ENCODE data around the gene TWIST1.

DNA sequence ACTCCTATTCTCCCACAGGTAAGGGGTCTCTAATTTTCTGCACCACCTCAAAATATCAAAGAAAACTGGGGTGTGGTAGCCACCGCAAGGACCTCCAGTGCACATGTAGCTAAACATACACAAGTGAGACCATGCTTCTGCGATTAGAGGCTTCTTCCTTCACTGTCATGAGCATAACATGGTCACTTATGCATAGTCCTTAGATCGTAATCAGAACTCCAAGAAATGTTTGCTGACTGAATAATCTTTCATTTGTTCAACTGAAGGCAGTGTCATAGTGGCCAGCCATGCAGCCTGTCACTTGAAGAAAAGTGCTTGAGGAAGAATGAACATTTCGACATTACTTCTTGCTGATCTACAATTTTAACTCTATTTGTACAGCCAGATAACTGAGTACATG lies 14.6 kb downstream of the TWIST1 start:
- TF ChIP-seq, protein P1, sequence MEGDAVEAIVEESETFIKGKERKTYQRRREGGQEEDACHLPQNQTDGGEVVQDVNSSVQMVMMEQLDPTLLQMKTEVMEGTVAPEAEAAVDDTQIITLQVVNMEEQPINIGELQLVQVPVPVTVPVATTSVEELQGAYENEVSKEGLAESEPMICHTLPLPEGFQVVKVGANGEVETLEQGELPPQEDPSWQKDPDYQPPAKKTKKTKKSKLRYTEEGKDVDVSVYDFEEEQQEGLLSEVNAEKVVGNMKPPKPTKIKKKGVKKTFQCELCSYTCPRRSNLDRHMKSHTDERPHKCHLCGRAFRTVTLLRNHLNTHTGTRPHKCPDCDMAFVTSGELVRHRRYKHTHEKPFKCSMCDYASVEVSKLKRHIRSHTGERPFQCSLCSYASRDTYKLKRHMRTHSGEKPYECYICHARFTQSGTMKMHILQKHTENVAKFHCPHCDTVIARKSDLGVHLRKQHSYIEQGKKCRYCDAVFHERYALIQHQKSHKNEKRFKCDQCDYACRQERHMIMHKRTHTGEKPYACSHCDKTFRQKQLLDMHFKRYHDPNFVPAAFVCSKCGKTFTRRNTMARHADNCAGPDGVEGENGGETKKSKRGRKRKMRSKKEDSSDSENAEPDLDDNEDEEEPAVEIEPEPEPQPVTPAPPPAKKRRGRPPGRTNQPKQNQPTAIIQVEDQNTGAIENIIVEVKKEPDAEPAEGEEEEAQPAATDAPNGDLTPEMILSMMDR (IDR thresholded peaks at IDR 0.05; ENCODE audit: borderline replicate concordance, extremely low read depth, low read length, poor library complexity, severe bottlenecking), result no peak
- no peak for TF ChIP-seq EZH2 (IDR thresholded peaks at IDR 0.05; ENCODE audit: borderline replicate concordance, low read depth, low read length, severe bottlenecking)
